Forelimb muscle (tissue), 1 donor: ENCODE measurements around the gene BTBD2. TPM values are rescaled to one million over a fixed set of nuclear protein-coding genes. Genes with fewer than 3 reads are reported as not detected.

Experiments
- DNase-seq: peaks from one replicate; pipeline ENCODE4 v3.0.0-alpha.2; 2013; ENCODE audit warnings: low read depth
- polyA plus RNA-seq: library from polyadenylated mRNA; unstranded; fragments of 120-200 nt; gene quantifications from one replicate; pipeline ENCODE4 v1.2.1, GENCODE V29; 2013; ENCODE audit not compliant: insufficient read length

Gene BTBD2
- polyA plus RNA-seq, 1 donor: 68.1 TPM

GRCh38 chr19:2050991-2051772, 35.7 kb upstream of the BTBD2 start, which contains the start of gene MKNK2:
Gene MKNK2 (minus strand): TSS chr19:2051244. CDS start chr19:2050851, 393 bp downstream.
- DNase-seq: no peak

DNA sequence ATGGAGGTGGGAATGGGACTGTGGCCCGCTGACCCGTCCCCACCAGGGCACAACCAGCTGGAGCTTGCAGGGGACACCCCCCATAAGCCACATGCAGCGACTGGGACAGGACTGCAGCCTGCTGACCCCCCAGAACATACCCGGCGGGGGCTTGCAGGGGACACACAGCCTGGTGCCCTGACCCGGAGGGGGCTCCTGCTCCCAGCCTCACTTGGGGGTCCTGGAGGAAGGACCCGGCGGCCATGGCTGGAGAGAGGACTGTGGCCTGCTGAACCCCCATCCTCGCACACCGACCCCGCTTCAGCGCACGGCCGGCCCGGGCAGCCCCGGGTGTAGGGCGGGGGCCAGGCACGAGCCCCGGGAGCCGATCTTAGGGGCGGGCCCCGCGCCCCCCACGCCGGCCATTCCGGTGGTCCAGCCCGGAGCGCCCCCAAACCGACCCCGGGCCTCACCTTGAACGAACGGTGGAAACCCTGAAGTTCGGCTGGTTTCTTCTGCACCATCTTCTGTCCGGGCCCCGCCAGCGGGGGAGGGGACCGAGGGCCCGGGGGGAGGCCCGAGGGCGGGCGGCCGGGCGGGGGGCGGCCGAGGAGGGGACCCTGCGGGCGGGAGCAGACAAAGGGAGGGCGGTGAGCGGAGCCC, 35.0 kb upstream of the BTBD2 start:
- DNase-seq: no peak

DNA sequence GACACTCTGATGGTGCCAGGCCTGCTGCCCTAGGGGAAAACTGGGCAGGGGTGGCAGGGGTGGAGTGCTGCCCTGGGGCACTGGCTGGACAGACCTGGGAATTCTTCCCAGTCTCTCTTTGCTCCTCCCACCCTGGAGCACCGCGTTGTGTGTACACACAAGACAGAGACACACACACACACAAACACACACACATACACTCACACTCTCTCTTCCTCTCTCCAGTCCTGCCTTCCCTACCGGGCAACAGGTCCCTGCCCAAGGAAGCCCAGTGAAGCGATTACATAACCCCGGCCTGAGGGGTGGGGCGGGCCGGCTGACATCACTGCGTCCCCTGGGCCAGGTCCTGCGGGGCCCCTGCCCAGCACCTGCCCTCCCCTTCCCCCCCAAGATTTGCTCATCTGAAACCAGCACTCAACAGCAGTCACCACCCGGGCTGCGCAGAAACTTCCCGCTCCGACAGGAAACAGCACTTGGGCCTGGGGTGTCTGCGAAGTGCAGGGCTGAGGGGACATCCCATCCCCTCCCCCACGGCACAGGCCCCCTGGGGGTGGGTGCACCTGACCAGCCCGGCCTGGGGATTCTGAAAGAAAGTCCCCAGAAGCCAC, 34.3 kb upstream of the BTBD2 start:
- no peak for DNase-seq

GRCh38 chr19:2048959-2049740, 33.6 kb upstream of the BTBD2 start:
- no peak for DNase-seq

DNA sequence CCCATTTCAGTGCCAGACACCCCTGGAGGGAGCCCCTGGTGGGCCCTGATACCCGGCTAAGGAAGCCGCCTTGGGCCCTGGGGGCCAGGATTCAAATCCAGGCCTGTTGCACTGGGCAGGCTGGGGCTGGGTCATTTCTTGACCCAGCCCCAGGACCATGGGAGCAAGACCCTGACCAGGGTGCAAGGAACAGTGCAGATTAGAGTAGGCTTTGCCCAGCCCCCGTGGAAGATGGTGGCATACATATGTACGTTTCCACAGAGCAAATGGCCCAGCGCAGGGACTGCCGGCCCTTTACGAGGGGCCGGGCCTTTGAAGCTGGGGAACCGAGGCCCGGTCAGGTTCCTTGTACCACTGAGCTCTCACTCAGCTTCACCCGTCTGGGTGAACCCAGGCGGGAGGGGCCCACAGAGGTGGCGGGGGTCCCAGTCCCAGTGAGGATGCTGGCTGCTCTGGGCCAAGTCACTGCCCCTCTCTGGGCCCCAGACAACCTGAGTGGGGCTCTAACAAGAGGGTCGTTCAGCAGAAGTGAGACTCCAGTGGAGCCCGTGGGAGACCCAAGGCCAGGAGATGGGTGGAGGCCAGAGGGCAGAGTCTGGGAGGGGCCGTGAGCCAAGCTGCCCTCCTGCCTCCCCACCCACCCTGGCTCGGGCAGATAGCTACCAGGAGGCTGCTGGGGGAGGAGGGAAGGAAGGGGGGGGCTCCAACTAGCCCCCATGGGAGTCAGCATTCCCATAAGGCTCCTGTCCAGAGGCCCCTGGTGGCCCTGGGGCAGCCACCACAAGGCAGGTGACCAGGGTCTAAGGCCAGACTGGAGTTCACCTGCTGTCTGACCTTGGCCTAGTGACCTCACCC, 32.8 kb upstream of the BTBD2 start:
- DNase-seq: no peak

GRCh38 chr19:2047449-2048103, 32.1 kb upstream of the BTBD2 start:
- DNase-seq: no peak

DNA sequence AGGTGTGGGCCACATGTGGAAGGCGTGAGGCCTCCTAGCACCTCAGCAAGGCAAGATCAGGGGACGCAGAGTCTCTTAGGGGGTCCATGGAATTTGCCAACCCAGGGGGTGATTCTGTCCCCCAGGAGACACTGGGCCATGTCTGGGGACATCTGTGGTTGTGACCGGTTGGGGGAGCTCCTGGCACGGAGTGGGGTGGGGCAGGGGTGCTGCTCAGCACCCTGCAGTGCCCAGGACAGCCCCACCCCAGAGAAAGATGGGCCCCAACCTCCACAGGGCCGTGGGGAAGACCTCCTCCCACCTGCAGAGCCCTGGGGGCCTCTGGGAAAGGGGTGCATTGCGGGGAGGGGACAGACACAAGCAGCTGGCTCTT, 31.5 kb upstream of the BTBD2 start:
- DNase-seq: no peak

GRCh38 chr19:2046046-2046907, 30.8 kb upstream of the BTBD2 start:
- DNase-seq: no peak

GRCh38 chr19:2045501-2046045, 30.1 kb upstream of the BTBD2 start:
- no peak for DNase-seq

GRCh38 chr19:2044709-2045500, 29.4 kb upstream of the BTBD2 start:
- no peak for DNase-seq

DNA sequence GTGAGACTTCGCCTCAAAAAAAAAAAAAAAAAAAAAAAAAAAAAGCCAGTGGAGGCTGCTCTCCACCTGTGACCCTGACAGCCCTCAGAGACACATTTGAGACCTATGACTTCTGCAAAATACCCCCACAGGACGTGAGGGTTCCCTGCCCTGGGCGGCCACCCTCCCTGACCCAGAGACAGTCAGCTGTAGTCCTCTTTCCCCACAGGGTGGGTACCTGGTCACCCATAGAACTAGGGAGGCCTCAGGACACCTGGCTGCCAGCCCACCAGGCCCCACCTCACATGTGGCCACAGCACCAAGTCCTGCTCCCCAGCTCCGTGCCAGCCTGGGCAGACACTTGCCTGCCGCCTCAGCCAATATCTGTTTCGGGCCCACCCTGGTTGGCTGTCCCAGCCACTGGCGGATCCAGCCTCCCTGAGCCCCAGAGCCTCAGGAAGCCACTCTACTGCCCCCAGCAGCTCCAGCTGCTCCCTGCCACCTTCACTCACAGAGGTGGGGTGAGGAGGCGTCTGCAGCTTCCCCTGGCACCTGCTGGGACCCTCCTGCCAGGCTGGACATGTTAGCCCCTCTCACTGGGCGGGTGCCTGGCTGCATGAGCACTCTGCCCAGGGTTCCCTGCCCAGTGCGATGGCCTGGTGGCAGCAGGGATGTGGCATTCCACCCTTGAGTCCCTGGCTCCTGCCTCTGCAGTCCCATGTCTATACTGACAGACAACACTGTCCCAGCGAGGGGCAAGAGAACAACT, 28.6 kb upstream of the BTBD2 start:
- DNase-seq: no peak

DNA sequence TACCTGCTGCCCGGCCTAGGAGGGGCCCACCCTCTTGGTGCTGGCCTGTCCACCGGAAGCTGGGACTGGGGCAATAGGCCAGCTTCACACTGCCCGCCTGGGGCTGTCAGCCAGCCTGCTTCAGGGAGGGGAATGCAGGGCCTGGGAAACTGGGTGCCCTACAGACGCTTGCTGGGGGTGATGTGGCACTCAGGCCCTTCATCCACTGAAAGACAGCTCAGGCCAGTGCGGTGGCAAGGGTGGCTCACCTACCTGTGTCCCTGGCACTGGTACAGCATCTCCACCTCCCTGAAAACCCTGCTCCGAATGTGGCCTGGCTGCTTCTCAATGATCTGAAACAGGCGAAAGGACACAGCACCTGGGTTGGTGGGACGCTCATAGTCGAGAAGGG, 27.7 kb upstream of the BTBD2 start:
- no peak for DNase-seq

GRCh38 chr19:2042485-2043250, 27.2 kb upstream of the BTBD2 start:
- no peak for DNase-seq

GRCh38 chr19:2041683-2042484, 26.4 kb upstream of the BTBD2 start:
- DNase-seq: no peak

DNA sequence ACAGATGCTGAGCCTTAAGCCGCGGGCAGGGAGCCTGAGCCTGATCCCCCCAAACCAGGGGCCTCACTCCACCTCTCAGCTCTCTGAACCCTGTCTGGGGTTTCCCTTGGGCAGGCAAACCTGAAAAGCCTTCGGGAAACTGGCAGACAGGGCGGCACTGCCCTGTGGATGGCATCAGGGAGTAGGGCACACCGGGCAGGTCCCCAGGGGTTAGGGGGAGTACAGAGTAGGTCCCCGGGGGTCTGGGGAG, 25.8 kb upstream of the BTBD2 start:
- DNase-seq: no peak

- no peak for DNase-seq
Observed at GRCh38 chr19:2040647-2041432, 25.3 kb upstream of the BTBD2 start.
